ENCODE measurements around the gene SENP1. TPM values are rescaled to one million over a fixed set of nuclear protein-coding genes. Genes with fewer than 3 reads are reported as not detected.

SENP1 gene
- total and polyA plus RNA-seq, 2 of the 4 experiments (the other 2 are of a cell fraction): 7.2 to 25.3 TPM

GRCh38 chr12:48119834-48120195 is 13.9 kb upstream of the SENP1 start:
- in situ Hi-C loops (cut with MboI; ENCODE audit: low sequenced_read_pairs) (no loop called here), intact Hi-C loops (cut with micrococcal nuclease) (loop anchor here (2.0 kb wide), 1 partner anchor 69 kb away; no protein-coding TSS in a partner anchor)
- POLR2A ChIA-PET (ENCODE audit: unreplicated experiment): no interaction called here

More at GRCh38 chr12:48119834-48120195, 13.9 kb upstream of the SENP1 start:
- Histone ChIP-seq H3K56ac (ENCODE audit: extremely low read depth, insufficient read depth, low read length) (peak overlapping the region; percentile 31; the same call in 1 of the 2 replicates), H2BK120ac (ENCODE audit: low read depth, low read length) (no peak overlapping the region), H3K9me3 (ENCODE audit: control insufficient read depth, insufficient read depth, low read length) (no peaks in the 10 kb centered on the region), H3K4me1 (ENCODE audit: control insufficient read depth, insufficient read depth, low read length) (no peaks in the 10 kb centered on the region), H4K91ac (ENCODE audit: insufficient read depth, low read depth, low read length) (no peak overlapping the region), H3K4me2 (ENCODE audit: low read depth, low read length) (peak overlapping the region; percentile 97), H3K9me1 (ENCODE audit: insufficient read depth, low read length) (peaks cover 14% of the 10 kb centered on the region), H3K23ac (ENCODE audit: low read depth, low read length) (peak overlapping the region; percentile 43; the same call in 1 of the 2 replicates), H2AK9ac (replicated peaks; ENCODE audit: low read depth, low read length, poor library complexity) (no peak overlapping the region), H2AFZ (replicated peaks; ENCODE audit: low read length, poor library complexity) (peak overlapping the region; percentile 94), H3K27ac (ENCODE audit: insufficient read depth, low read length) (peak overlapping the region; percentile 36; the same call in 1 of the 2 replicates), H4K5ac (ENCODE audit: low read depth, low read length) (no peak overlapping the region), H3K36me3 (ENCODE audit: control insufficient read depth, insufficient read depth, low read length) (peaks cover 2% of the 10 kb centered on the region; the same call in 1 of the 2 replicates), H2AK5ac (ENCODE audit: low read depth, low read length) (no peak overlapping the region), H3K79me1 (ENCODE audit: low read depth in 1 of 2, low read length in 2 of 2) (peaks cover 24 to 34% of the 10 kb centered on the region in 2 experiments), H2BK20ac (ENCODE audit: low read depth, low read length) (no peak overlapping the region), H3K4me3 (ENCODE audit: insufficient read depth, low read depth, low read length) (peak overlapping the region; percentile 93), H3K4ac (ENCODE audit: low read depth, low read length) (peak overlapping the region; percentile 55; the same call in 1 of the 2 replicates), H2BK15ac (ENCODE audit: low read depth, low read length) (no peak overlapping the region), H3K18ac (ENCODE audit: low read depth, low read length) (no peak overlapping the region), H3K27me3 (ENCODE audit: control insufficient read depth, insufficient read depth, low read length) (peaks cover 5% of the 10 kb centered on the region; the same call in 1 of the 2 replicates), H2BK5ac (ENCODE audit: low read depth, low read length, poor library complexity, severe bottlenecking) (no peak overlapping the region), H4K8ac (ENCODE audit: low read depth in 2 of 2, low read length in 2 of 2) (peak overlapping the region in 1 of 2 experiments; percentile 67; a peak in 2 of 4 replicates), H3K9ac (ENCODE audit: low read depth, low read length) (peak overlapping the region; percentile 86), H3K14ac (replicated peaks; ENCODE audit: low read depth, low read length) (no peak overlapping the region), H4K20me1 (ENCODE audit: insufficient read depth, low read length) (peaks cover 5% of the 10 kb centered on the region; the same call in 1 of the 2 replicates)
- TF ChIP-seq SMC3 (IDR thresholded peaks at IDR 0.05; ENCODE audit: low read depth, low read length) (no peak), RCOR1 (IDR thresholded peaks at IDR 0.05; ENCODE audit: insufficient replicate concordance, low read length) (no peak), FOS (IDR thresholded peaks at IDR 0.05; ENCODE audit: low read depth, low read length) (no peak), NFE2L2 (IDR thresholded peaks at IDR 0.05; ENCODE audit: low read depth, low read length) (no peak), RAD21 (IDR thresholded peaks at IDR 0.05; ENCODE audit: low read length) (no peak), MAZ (IDR thresholded peaks at IDR 0.05; ENCODE audit: borderline replicate concordance, low read depth, low read length) (no peak), MXI1 (IDR thresholded peaks at IDR 0.05; ENCODE audit: borderline replicate concordance, low read depth, low read length) (no peak), CTCF (conservative IDR thresholded peaks at IDR 0.05; ENCODE audit: low read depth, low read length) (no peak), MAFK (IDR thresholded peaks at IDR 0.05; ENCODE audit: low read depth, low read length) (no peak), POLR2A (IDR thresholded peaks at IDR 0.05; ENCODE audit: low read depth, low read length) (no peak), ELK1 (IDR thresholded peaks at IDR 0.05; ENCODE audit: borderline replicate concordance, low read depth, low read length) (no peak), RFX5 (IDR thresholded peaks at IDR 0.05; ENCODE audit: low read depth, low read length) (no peak), USF2 (IDR thresholded peaks at IDR 0.05; ENCODE audit: low read depth, low read length) (no peak), BHLHE40 (IDR thresholded peaks at IDR 0.05; ENCODE audit: low read depth, low read length) (no peak), CHD1 (IDR thresholded peaks at IDR 0.05; ENCODE audit: low read depth, low read length) (no peak), CEBPB (IDR thresholded peaks at IDR 0.05; ENCODE audit: low read depth, low read length) (no peak)
- dilution Hi-C loops (cut with HindIII; ENCODE audit: low sequenced_read_pairs, unreplicated experiment): no loop called here
- DNase-seq: peak; percentile 41
- CTCF ChIA-PET: interaction anchor here (0.8 to 1.5 kb wide), 3 partner anchors 14 to 178 kb away, joined by 3 read pairs; partner anchors contain the start of gene SENP1
- no TSS peak for BruUV-seq (replicated peaks)
- WGBS, 2 experiments (ENCODE audit: extremely low coverage in 2 of 2, insufficient read length in 1 of 2): no CpG with 5 or more reads among the region's 5 CpGs
- ATAC-seq (ENCODE audit: low read depth): no peak

Measured in IMR-90 (cell line).